ENCODE results near the gene KIZ.

Gene KIZ

GRCh38 chr20:21099751-21100577 lies 25.9 kb upstream of the KIZ start:
- peaks cover 50% of the 10 kb centered on the region for H3K4me1 ChIP-seq (ENCODE audit: control insufficient read depth, insufficient read depth, low read length)
- H3K27ac ChIP-seq (ENCODE audit: low read depth, low read length) = no peak overlapping the region
- H3K36me3 ChIP-seq (ENCODE audit: control insufficient read depth, insufficient read depth, low read length) = no peaks in the 10 kb centered on the region
- H3K9me3 ChIP-seq (ENCODE audit: control insufficient read depth, insufficient read depth, low read length) = no peaks in the 10 kb centered on the region
- H3K27me3 ChIP-seq (ENCODE audit: control insufficient read depth, insufficient read depth, low read length) = peaks cover 85% of the 10 kb centered on the region
- H3K4me3 ChIP-seq (ENCODE audit: low read depth, low read length) = peak overlapping the region; percentile 64
- H3K9ac ChIP-seq (ENCODE audit: low read depth, low read length) = peak overlapping the region; percentile 71

- peaks cover 93% of the 10 kb centered on the region for H3K27me3 ChIP-seq (ENCODE audit: control insufficient read depth, insufficient read depth, low read length)
- peaks cover 50% of the 10 kb centered on the region for H3K4me1 ChIP-seq (ENCODE audit: control insufficient read depth, insufficient read depth, low read length)
- no peak overlapping the region for H3K27ac ChIP-seq (ENCODE audit: low read depth, low read length)
- no peaks in the 10 kb centered on the region for H3K9me3 ChIP-seq (ENCODE audit: control insufficient read depth, insufficient read depth, low read length)
- peak overlapping the region; percentile 71 for H3K9ac ChIP-seq (ENCODE audit: low read depth, low read length)
- peak overlapping the region; percentile 64 for H3K4me3 ChIP-seq (ENCODE audit: low read depth, low read length)
- no peaks in the 10 kb centered on the region for H3K36me3 ChIP-seq (ENCODE audit: control insufficient read depth, insufficient read depth, low read length)
These were observed 25.1 kb upstream of the KIZ start for GRCh38 chr20:21100578-21101452.

- Histone ChIP-seq H3K36me3 (ENCODE audit: control insufficient read depth, insufficient read depth, low read length) (no peaks in the 10 kb centered on the region), H3K9me3 (ENCODE audit: control insufficient read depth, insufficient read depth, low read length) (no peaks in the 10 kb centered on the region), H3K9ac (ENCODE audit: low read depth, low read length) (peak overlapping the region; percentile 71), H3K27me3 (ENCODE audit: control insufficient read depth, insufficient read depth, low read length) (peaks cover 99% of the 10 kb centered on the region), H3K4me1 (ENCODE audit: control insufficient read depth, insufficient read depth, low read length) (peaks cover 49% of the 10 kb centered on the region), H3K27ac (ENCODE audit: low read depth, low read length) (no peak overlapping the region), H3K4me3 (ENCODE audit: low read depth, low read length) (peak overlapping the region; percentile 70)
These were observed 24.4 kb upstream of the KIZ start for GRCh38 chr20:21101453-21101931.

GRCh38 chr20:21101932-21102575 lies 23.8 kb upstream of the KIZ start:
- Histone ChIP-seq H3K9me3 (ENCODE audit: control insufficient read depth, insufficient read depth, low read length) (no peaks in the 10 kb centered on the region), H3K27ac (ENCODE audit: low read depth, low read length) (no peak overlapping the region), H3K4me3 (ENCODE audit: low read depth, low read length) (peak overlapping the region; percentile 70), H3K27me3 (ENCODE audit: control insufficient read depth, insufficient read depth, low read length) (peaks cover 99% of the 10 kb centered on the region), H3K9ac (ENCODE audit: low read depth, low read length) (no peak overlapping the region), H3K36me3 (ENCODE audit: control insufficient read depth, insufficient read depth, low read length) (no peaks in the 10 kb centered on the region), H3K4me1 (ENCODE audit: control insufficient read depth, insufficient read depth, low read length) (peaks cover 54% of the 10 kb centered on the region)

DNA sequence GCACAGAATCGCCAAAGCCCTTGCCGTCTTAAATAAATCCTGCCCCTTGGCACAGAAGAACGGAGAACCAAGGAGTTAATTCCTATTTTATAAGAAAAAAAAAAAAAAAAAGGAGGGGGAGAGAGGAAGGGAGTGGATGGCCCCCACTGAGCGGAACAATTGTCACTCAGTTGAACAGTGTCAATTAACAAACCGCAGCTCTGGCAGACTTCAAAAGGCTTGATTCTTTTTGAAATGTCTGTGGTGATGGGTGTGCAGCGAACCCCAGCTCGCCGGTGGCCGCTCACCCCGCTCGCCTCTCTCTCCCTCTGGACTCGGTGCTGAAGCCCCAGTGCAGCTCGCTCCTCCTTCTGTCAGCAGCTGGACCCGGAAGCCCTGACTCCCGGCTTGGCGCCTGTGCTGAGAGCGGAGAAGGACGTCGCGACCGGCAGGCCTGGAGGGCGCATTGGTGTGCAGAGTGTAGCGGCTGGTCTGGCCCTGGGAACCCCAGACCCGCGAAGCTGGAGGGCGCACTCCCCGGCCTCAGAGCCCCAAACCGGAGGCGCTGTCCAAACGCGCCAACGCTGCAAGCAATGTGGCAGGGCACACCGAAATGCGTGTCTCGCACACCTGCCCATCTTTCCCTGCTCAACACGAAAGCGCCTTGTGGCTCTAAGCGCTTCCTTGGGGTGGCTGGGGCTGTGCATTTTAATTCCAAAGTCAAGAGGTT lies 23.1 kb upstream of the KIZ start:
- Histone ChIP-seq H3K36me3 (ENCODE audit: control insufficient read depth, insufficient read depth, low read length) (no peaks in the 10 kb centered on the region), H3K9me3 (ENCODE audit: control insufficient read depth, insufficient read depth, low read length) (no peaks in the 10 kb centered on the region), H3K27me3 (ENCODE audit: control insufficient read depth, insufficient read depth, low read length) (peaks cover 99% of the 10 kb centered on the region), H3K27ac (ENCODE audit: low read depth, low read length) (no peak overlapping the region), H3K4me1 (ENCODE audit: control insufficient read depth, insufficient read depth, low read length) (peaks cover 57% of the 10 kb centered on the region), H3K9ac (ENCODE audit: low read depth, low read length) (no peak overlapping the region), H3K4me3 (ENCODE audit: low read depth, low read length) (peak overlapping the region; percentile 70)

- Histone ChIP-seq H3K9me3 (ENCODE audit: control insufficient read depth, insufficient read depth, low read length) (no peaks in the 10 kb centered on the region), H3K4me1 (ENCODE audit: control insufficient read depth, insufficient read depth, low read length) (peaks cover 54% of the 10 kb centered on the region), H3K9ac (ENCODE audit: low read depth, low read length) (no peak overlapping the region), H3K27me3 (ENCODE audit: control insufficient read depth, insufficient read depth, low read length) (peaks cover 99% of the 10 kb centered on the region), H3K36me3 (ENCODE audit: control insufficient read depth, insufficient read depth, low read length) (no peaks in the 10 kb centered on the region), H3K4me3 (ENCODE audit: low read depth, low read length) (peak overlapping the region; percentile 70), H3K27ac (ENCODE audit: low read depth, low read length) (no peak overlapping the region)
These were observed 22.1 kb upstream of the KIZ start for GRCh38 chr20:21103582-21104465.

DNA sequence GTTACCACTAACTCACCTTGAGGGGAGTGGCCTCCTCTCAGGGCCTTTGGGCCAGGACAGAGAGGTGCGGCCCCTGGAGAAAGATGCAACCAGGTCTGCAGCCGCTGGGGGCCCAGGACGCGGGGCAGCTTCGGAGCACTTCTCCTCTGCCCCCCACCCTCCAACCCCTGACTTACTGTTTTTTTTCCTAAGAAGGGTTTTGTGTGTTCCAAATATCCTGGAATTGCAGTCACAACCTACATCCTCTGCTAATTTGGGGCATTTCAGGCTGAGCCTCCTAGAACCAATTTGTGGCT lies 21.5 kb upstream of the KIZ start:
- peaks cover 49% of the 10 kb centered on the region for H3K4me1 ChIP-seq (ENCODE audit: control insufficient read depth, insufficient read depth, low read length)
- no peak overlapping the region for H3K27ac ChIP-seq (ENCODE audit: low read depth, low read length)
- no peak overlapping the region for H3K9ac ChIP-seq (ENCODE audit: low read depth, low read length)
- peaks cover 98% of the 10 kb centered on the region for H3K27me3 ChIP-seq (ENCODE audit: control insufficient read depth, insufficient read depth, low read length)
- H3K36me3 ChIP-seq (ENCODE audit: control insufficient read depth, insufficient read depth, low read length) = no peaks in the 10 kb centered on the region
- H3K9me3 ChIP-seq (ENCODE audit: control insufficient read depth, insufficient read depth, low read length) = no peaks in the 10 kb centered on the region
- H3K4me3 ChIP-seq (ENCODE audit: low read depth, low read length) = peak overlapping the region; percentile 45

GRCh38 chr20:21104921-21105320 lies 21.0 kb upstream of the KIZ start:
- peak overlapping the region; percentile 58 for H3K4me3 ChIP-seq (ENCODE audit: low read depth, low read length)
- H3K9me3 ChIP-seq (ENCODE audit: control insufficient read depth, insufficient read depth, low read length) = no peaks in the 10 kb centered on the region
- no peaks in the 10 kb centered on the region for H3K36me3 ChIP-seq (ENCODE audit: control insufficient read depth, insufficient read depth, low read length)
- peaks cover 44% of the 10 kb centered on the region for H3K4me1 ChIP-seq (ENCODE audit: control insufficient read depth, insufficient read depth, low read length)
- peaks cover 93% of the 10 kb centered on the region for H3K27me3 ChIP-seq (ENCODE audit: control insufficient read depth, insufficient read depth, low read length)
- no peak overlapping the region for H3K27ac ChIP-seq (ENCODE audit: low read depth, low read length)
- no peak overlapping the region for H3K9ac ChIP-seq (ENCODE audit: low read depth, low read length)

GRCh38 chr20:21105429-21106170 lies 20.3 kb upstream of the KIZ start:
- Histone ChIP-seq H3K27me3 (ENCODE audit: control insufficient read depth, insufficient read depth, low read length) (peaks cover 86% of the 10 kb centered on the region), H3K27ac (ENCODE audit: low read depth, low read length) (no peak overlapping the region), H3K9ac (ENCODE audit: low read depth, low read length) (0 out of 2 replicates have a peak overlapping the region, but pooled peaks have one; percentile 27), H3K4me1 (ENCODE audit: control insufficient read depth, insufficient read depth, low read length) (peaks cover 39% of the 10 kb centered on the region), H3K36me3 (ENCODE audit: control insufficient read depth, insufficient read depth, low read length) (no peaks in the 10 kb centered on the region), H3K9me3 (ENCODE audit: control insufficient read depth, insufficient read depth, low read length) (no peaks in the 10 kb centered on the region), H3K4me3 (ENCODE audit: low read depth, low read length) (peak overlapping the region; percentile 58)

Measured in HUES48 (cell line).